ENCODE data around the gene ACMSD.

DNA sequence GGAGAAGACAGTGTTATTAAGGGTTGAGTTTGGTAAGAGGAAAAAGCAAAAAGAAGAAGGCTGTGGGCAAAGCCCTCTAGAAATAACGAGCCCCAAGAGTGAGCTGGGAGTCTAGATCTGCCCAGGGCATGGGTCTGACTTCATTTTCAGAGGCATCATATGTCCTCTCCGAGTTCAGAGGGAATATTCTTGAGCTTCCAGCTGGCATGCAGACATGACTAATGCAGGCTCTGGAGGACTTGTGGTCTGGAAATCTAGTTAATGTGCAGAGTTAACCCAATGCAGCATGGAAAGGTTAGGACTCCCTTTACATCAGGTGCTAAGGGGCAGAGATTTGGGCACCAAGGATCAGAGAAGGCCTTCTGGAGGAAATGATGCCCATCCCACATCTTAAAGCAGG is 7.3 kb downstream of the ACMSD start:
- no peak for TF ChIP-seq EZH2 (IDR thresholded peaks at IDR 0.05; ENCODE audit: low read length, missing control alignments)
- no peak for TF ChIP-seq CTCF (conservative IDR thresholded peaks at IDR 0.05 in 1 of 2, IDR thresholded peaks at IDR 0.05 in 1 of 2; ENCODE audit: low read depth in 1 of 2, low read length in 2 of 2)

Measured in fibroblast of lung (primary cell).